COR-L47 (cell line): ENCODE data around the gene MACROH2A2.
"Not testable (repeated sequence)": the region's sequence is repeated elsewhere in the genome, so short reads cannot be mapped to it uniquely, and the experiment has no call there.

Experiments used
- DNase-seq: peaks from one replicate; lab custom pipeline; 2025; lab: John Stamatoyannopoulos, UW

The MACROH2A2 gene

DNA sequence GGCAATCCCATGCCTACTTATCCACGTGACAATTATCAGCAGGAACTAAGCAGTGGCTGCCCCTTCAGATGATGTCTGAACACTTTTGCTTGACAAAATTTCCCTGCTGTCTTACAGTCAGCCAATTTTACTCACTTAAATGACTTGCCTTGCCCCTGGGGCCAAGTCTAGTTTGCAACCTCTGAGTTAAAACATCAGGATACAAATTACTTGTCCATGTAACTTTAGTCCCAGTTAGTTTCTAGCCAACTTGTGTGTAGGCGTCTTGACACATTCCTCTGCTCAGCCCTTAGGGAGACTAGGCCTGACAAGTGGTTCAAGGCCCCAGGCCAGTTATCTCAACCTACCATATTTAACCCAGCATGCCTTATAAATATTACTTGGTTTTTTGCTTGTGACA is 105.5 kb downstream of the MACROH2A2 start:
- DNase-seq: no peak

DNA sequence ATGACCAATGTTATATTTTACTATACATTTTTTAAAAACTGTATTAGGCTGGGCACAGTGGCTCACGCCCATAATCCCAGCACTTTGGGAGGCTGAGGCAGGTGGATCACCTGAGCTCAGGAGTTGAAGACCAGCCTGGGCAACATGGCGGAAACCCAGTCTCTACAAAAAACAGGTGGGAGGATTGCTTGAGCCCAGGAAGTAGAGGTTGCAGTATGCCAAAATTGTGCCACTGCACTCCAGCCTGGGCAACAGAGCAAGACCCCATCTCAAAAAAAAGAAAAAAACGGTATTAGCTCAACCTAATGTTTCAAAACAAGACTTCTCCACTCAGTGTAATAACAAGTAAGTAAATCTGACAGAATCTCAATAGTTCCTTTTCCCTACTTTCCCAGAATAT is 106.7 kb downstream of the MACROH2A2 start:
- not testable (repeated sequence) for DNase-seq

DNA sequence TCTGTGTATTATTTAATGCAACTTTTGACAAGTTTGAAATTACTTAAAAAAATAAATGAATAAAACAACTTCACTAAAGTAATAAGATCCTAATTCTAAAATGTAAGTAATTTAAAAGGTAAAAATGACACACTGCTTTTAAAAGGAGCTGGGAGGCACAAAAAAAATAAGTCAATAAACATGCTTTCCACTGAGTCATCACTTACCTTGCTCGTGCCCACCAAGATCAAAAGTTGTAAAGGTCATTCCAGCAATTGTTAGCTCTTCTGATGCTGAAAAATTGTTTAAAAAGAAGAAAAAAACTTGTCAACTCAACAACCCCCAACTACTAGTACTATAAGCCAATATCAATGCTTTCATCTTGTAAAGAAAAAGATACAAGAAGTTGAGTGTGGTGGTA is 108.2 kb downstream of the MACROH2A2 start:
- no peak for DNase-seq
